EH (cell line): ENCODE results near the gene TRAT1.
"Not testable (repeated sequence)": the region's sequence is repeated elsewhere in the genome, so short reads cannot be mapped to it uniquely, and the experiment has no call there.

ENCODE experiments used
- DNase-seq: peaks from one replicate; pipeline ENCODE4 v3.0.0-alpha.2; 2015; ENCODE audit warnings: low read depth

The TRAT1 gene

GRCh38 chr3:108822123-108822897 is at the start of gene TRAT1:
Gene TRAT1 (plus strand): TSS chr3:108822786. CDS start chr3:108822928, 142 bp downstream.
- DNase-seq = no peak

GRCh38 chr3:108775649-108776048 is 46.9 kb upstream of the TRAT1 start:
- DNase-seq = no peak

GRCh38 chr3:108779496-108779895 is 43.1 kb upstream of the TRAT1 start:
- DNase-seq = no peak

GRCh38 chr3:108780235-108780634 is 42.4 kb upstream of the TRAT1 start:
- DNase-seq = no peak

GRCh38 chr3:108791473-108791872 is 31.1 kb upstream of the TRAT1 start:
- no peak for DNase-seq

GRCh38 chr3:108804437-108804836 is 18.1 kb upstream of the TRAT1 start:
- DNase-seq = no peak

GRCh38 chr3:108804966-108805365 is 17.6 kb upstream of the TRAT1 start:
- DNase-seq = no peak

GRCh38 chr3:108806316-108806715 is 16.3 kb upstream of the TRAT1 start:
- DNase-seq = no peak

- no peak for DNase-seq
These were observed 4.2 kb upstream of the TRAT1 start for GRCh38 chr3:108818404-108818803.

GRCh38 chr3:108820586-108820985 is 2.0 kb upstream of the TRAT1 start:
- DNase-seq = no peak

- no peak for DNase-seq
These were observed 641 bp downstream of the TRAT1 start for GRCh38 chr3:108823227-108823626.

- DNase-seq = not testable (repeated sequence)
These were observed 1.2 kb downstream of the TRAT1 start for GRCh38 chr3:108823803-108824202.

GRCh38 chr3:108826309-108827187 is 4.0 kb downstream of the TRAT1 start:
- no peak for DNase-seq

- no peak for DNase-seq
These were observed 7.8 kb downstream of the TRAT1 start for GRCh38 chr3:108830381-108830780.

- DNase-seq = no peak
These were observed 8.5 kb downstream of the TRAT1 start for GRCh38 chr3:108830991-108831614.

GRCh38 chr3:108833611-108834010 is 11.0 kb downstream of the TRAT1 start:
- no peak for DNase-seq

GRCh38 chr3:108834551-108834950 is 12.0 kb downstream of the TRAT1 start:
- DNase-seq = no peak

- no peak for DNase-seq
These were observed 12.5 kb downstream of the TRAT1 start for GRCh38 chr3:108835101-108835500.

GRCh38 chr3:108838436-108838835 is 15.8 kb downstream of the TRAT1 start:
- DNase-seq = no peak

GRCh38 chr3:108845709-108846293 is 23.2 kb downstream of the TRAT1 start:
- DNase-seq = no peak

- DNase-seq = no peak
These were observed 24.6 kb downstream of the TRAT1 start for GRCh38 chr3:108847187-108847586.

- no peak for DNase-seq
These were observed 26.5 kb downstream of the TRAT1 start for GRCh38 chr3:108849075-108849474.
